K562 (cell line): ENCODE data around the gene TBC1D12. TPM values are rescaled to one million over a fixed set of nuclear protein-coding genes. Genes with fewer than 3 reads are reported as not detected.

ENCODE experiments used
- ATAC-seq: fragments of 200-7000 bp; cut with Tn5 transposase; 3 replicates; pipeline ENCODE4 v1.9.1; 2020; ENCODE audit warnings: moderate library complexity
- BruUV-seq: library from RNA; stranded (reverse); fragments of 400-500 nt; replicated peaks from 2 replicates; lab custom pipeline; 2021; lab: Mats Ljungman, UMichigan
- CTCF ChIA-PET: fragments of 300-600 bp; formaldehyde crosslinking; extraction: SDS; loops from one replicate; lab custom pipeline; 2021; ENCODE audit warnings: low intra/inter-chr PET ratio; lab: Yijun Ruan, JAX
- POLR2A ChIA-PET: fragments of 300-600, 350-650 bp; sonication (Branson Sonifier 250); formaldehyde crosslinking; extraction: SDS; loops from one replicate; lab custom pipeline; 2021; ENCODE audit warnings: antibody characterized with exemption, inconsistent platforms; lab: Yijun Ruan, JAX
- DNase-seq, 4 experiments: peaks; one replicate each; pipeline versions ENCODE4 v3.0.0 to v3.0.0-alpha.2; 2011 to 2018; ENCODE audit warnings: low spot score in 3 of 4, mixed read lengths in 3 of 4; ENCODE audit errors: extremely low read depth in 1 of 4
- FAIRE-seq: peaks from 2 replicates; lab custom pipeline; 2011; peaks lifted over from hg19 to GRCh38; lab: Jason Lieb, UNC
- H2AFZ ChIP-seq: 2 replicates; pipeline ENCODE4 v1.6.0; 2011; ENCODE audit warnings: low read depth, low read length, control low read depth, inconsistent platforms
- H3K27ac ChIP-seq: fragments of 200-600 bp; 3 replicates; pipeline ENCODE4 v1.8.0; 2011; ENCODE audit warnings: low read depth, mild to moderate bottlenecking, control low read depth, inconsistent platforms, low read length, moderate library complexity, mixed read lengths; ENCODE audit errors: extremely low read depth
- H3K27me3 ChIP-seq, 2 experiments: fragments of 300-600 bp in 1 of 2; 2 replicates in 1 of 2; 3 replicates in 1 of 2; pipeline versions ENCODE4 v1.6.0 to v1.8.0; 2011; ENCODE audit warnings: inconsistent platforms in 2 of 2, low read length in 2 of 2, mild to moderate bottlenecking in 1 of 2, mixed read lengths in 1 of 2, moderate library complexity in 1 of 2; ENCODE audit not compliant: control insufficient read depth in 2 of 2, insufficient read depth in 2 of 2
- H3K36me3 ChIP-seq: fragments of 300-600 bp; 3 replicates; pipeline ENCODE4 v1.8.0; 2011; ENCODE audit warnings: mild to moderate bottlenecking, low read length, inconsistent platforms; ENCODE audit not compliant: control insufficient read depth, insufficient read depth
- H3K4me1 ChIP-seq, 2 experiments: fragments of 200-600 bp in 1 of 2; replicated peaks in 1 of 2; 2 replicates in 1 of 2; 3 replicates in 1 of 2; pipeline versions ENCODE4 v1.5.1 to v1.8.0; 2011; ENCODE audit warnings: inconsistent platforms in 2 of 2, low read length in 2 of 2, mild to moderate bottlenecking in 1 of 2, mixed read lengths in 1 of 2, moderate library complexity in 1 of 2; ENCODE audit not compliant: control insufficient read depth in 2 of 2, insufficient read depth in 2 of 2
- H3K4me2 ChIP-seq: 2 replicates; pipeline ENCODE4 v1.6.1; 2011; ENCODE audit warnings: low read length, control low read depth, inconsistent platforms, mixed read lengths; ENCODE audit not compliant: insufficient read depth
- H3K4me3 ChIP-seq: fragments of 200-600 bp; sonication (generic), shearing (Covaris generic); 2 replicates; pipeline ENCODE4 v1.5.1; 2016; ENCODE audit warnings: control low read depth, inconsistent platforms
- H3K79me2 ChIP-seq: fragments of 200-600 bp; 3 replicates; pipeline ENCODE4 v1.8.0; 2011; ENCODE audit warnings: low read length, inconsistent platforms; ENCODE audit not compliant: control insufficient read depth, insufficient read depth
- H3K9ac ChIP-seq, 2 experiments: 2 replicates each; pipeline versions ENCODE4 v1.6.0 to v1.6.1; 2011; ENCODE audit warnings: low read depth in 2 of 2, low read length in 2 of 2, control low read depth in 1 of 2, inconsistent platforms in 1 of 2, mild to moderate bottlenecking in 1 of 2, mixed read lengths in 1 of 2; ENCODE audit not compliant: insufficient read depth in 1 of 2
- H3K9me1 ChIP-seq: one replicate; pipeline ENCODE4 v1.6.0; 2011; ENCODE audit warnings: inconsistent platforms, mild to moderate bottlenecking, low read length, moderate library complexity; ENCODE audit not compliant: control insufficient read depth, insufficient read depth
- H3K9me3 ChIP-seq: replicated peaks from 2 replicates; pipeline ENCODE4 v1.5.1; 2011; ENCODE audit warnings: low read depth, low read length, inconsistent platforms; ENCODE audit not compliant: control insufficient read depth, insufficient read depth
- H4K20me1 ChIP-seq: replicated peaks from 2 replicates; pipeline ENCODE4 v1.6.1; 2011; ENCODE audit warnings: low read length, inconsistent platforms, mixed read lengths; ENCODE audit not compliant: control insufficient read depth, insufficient read depth
- CBX1 ChIP-seq: sonication (generic); IDR thresholded peaks from 2 replicates; pipeline ENCODE4 v1.6.1; 2016; ENCODE audit warnings: antibody characterized with exemption, low read depth, mild to moderate bottlenecking
- ESRRA ChIP-seq: fragments of 450-650 bp; IDR thresholded peaks from 2 replicates; pipeline ENCODE4 v1.6.1; 2014; ENCODE audit warnings: low read depth, mild to moderate bottlenecking, moderate library complexity, borderline replicate concordance
- FOS ChIP-seq: IDR thresholded peaks from 3 replicates; pipeline ENCODE4 v1.6.1; 2011; ENCODE audit not compliant: insufficient read length; ENCODE audit errors: extremely low read depth
- FOXJ3 ChIP-seq: sonication (generic); formaldehyde crosslinking; IDR thresholded peaks from 2 replicates; pipeline ENCODE4 v1.4.0; 2020; ENCODE audit warnings: mild to moderate bottlenecking, missing genetic modification reagents
- HIVEP1 ChIP-seq: fragments of 250-450 bp; sonication (Bioruptor Pico); IDR thresholded peaks from 2 replicates; pipeline ENCODE4 v1.4.0; 2020; ENCODE audit warnings: mild to moderate bottlenecking
- IRF1 ChIP-seq: sonication (generic); formaldehyde crosslinking; IDR thresholded peaks from 2 replicates; pipeline ENCODE4 v1.8.0; 2022; ENCODE audit warnings: missing genetic modification reagents, mild to moderate bottlenecking, borderline replicate concordance
- MTA1 ChIP-seq: fragments of 450-650 bp; IDR thresholded peaks from 2 replicates; pipeline ENCODE4 v1.6.1; 2017; ENCODE audit warnings: borderline replicate concordance
- MTA2 ChIP-seq: fragments of 450-650 bp; IDR thresholded peaks from 2 replicates; pipeline ENCODE4 v1.6.1; 2016; ENCODE audit warnings: low read depth
- NONO ChIP-seq, 2 experiments: fragments of 200-400 bp in 1 of 2; fragments of 450-650 bp in 1 of 2; formaldehyde crosslinking in 1 of 2; IDR thresholded peaks; 2 replicates each; pipeline ENCODE4 v1.6.1; 2017; ENCODE audit warnings: low read depth in 2 of 2, mild to moderate bottlenecking in 2 of 2, moderate library complexity in 2 of 2, low read length in 1 of 2
- PHB ChIP-seq: fragments of 250-450 bp; sonication (Bioruptor Pico); IDR thresholded peaks from 2 replicates; pipeline ENCODE4 v1.5.0; 2021
- PHF21A ChIP-seq: fragments of 450-650 bp; IDR thresholded peaks from 2 replicates; pipeline ENCODE4 v1.6.1; 2017; ENCODE audit warnings: low read depth, borderline replicate concordance
- PRPF4 ChIP-seq: fragments of 200-400 bp; formaldehyde crosslinking; IDR thresholded peaks from one replicate; pipeline ENCODE4 v1.6.1; 2017; ENCODE audit warnings: low read length, low read depth, mild to moderate bottlenecking; ENCODE audit not compliant: insufficient read depth, poor library complexity, severe bottlenecking
- RFX5 ChIP-seq: IDR thresholded peaks from 2 replicates; pipeline ENCODE4 v1.6.1; 2011; ENCODE audit warnings: low read depth, mild to moderate bottlenecking, improper control_type of control experiment, low read length
- TBL1XR1 ChIP-seq, 2 experiments: IDR thresholded peaks; 2 replicates each; pipeline ENCODE4 v1.6.1; 2012; ENCODE audit warnings: improper control_type of control experiment in 2 of 2, low read length in 2 of 2, mild to moderate bottlenecking in 1 of 2
- ZKSCAN3 ChIP-seq: fragments of 250-450 bp; sonication (Bioruptor Pico); IDR thresholded peaks from 2 replicates; pipeline ENCODE4 v1.4.0; 2020
- ZNF311 ChIP-seq: fragments of 250-450 bp; sonication (Bioruptor Pico); IDR thresholded peaks from 2 replicates; pipeline ENCODE4 v1.4.0; 2020; ENCODE audit warnings: mild to moderate bottlenecking, moderate library complexity
- ZNF398 ChIP-seq: fragments of 250-450 bp; sonication (Bioruptor Pico); IDR thresholded peaks from 2 replicates; pipeline ENCODE4 v1.8.0; 2021; ENCODE audit warnings: moderate library complexity, mild to moderate bottlenecking, inconsistent platforms
- ZNF431 ChIP-seq: sonication (generic); formaldehyde crosslinking; IDR thresholded peaks from 2 replicates; pipeline ENCODE4 v1.8.0; 2022; ENCODE audit warnings: mild to moderate bottlenecking, missing genetic modification reagents
- ZNF785 ChIP-seq: fragments of 250-450 bp; sonication (Bioruptor Pico); IDR thresholded peaks from 2 replicates; pipeline ENCODE4 v1.4.0; 2020; ENCODE audit warnings: mild to moderate bottlenecking
- in situ Hi-C: fragments of 300-500 bp; cut with MboI; formaldehyde crosslinking; loops from 4 replicates; pipeline ENCODE4 v1.15.0; 2018; ENCODE audit warnings: inconsistent platforms, mixed read lengths
- intact Hi-C: fragments of 100-400 bp; cut with micrococcal nuclease; formaldehyde crosslinking; loops from 2 replicates; pipeline ENCODE4 v1.14.2; 2022
- polyA plus RNA-seq, 8 experiments: library from polyadenylated mRNA; depleted of rRNA in 4 of 8; stranded (reverse) in 5 of 8; unstranded in 3 of 8; fragments of >200 nt; fragmentation: Nextera tagmentation in 2 of 8; fragmentation: Illumina TruSeq in 1 of 8; extraction: Ambion mirVana in 2 of 8; extraction: Trizol in 1 of 8; gene quantifications; 2 replicates each; pipeline versions ENCODE4 v1.2.1 to v1.2.3, GENCODE V29; 2011 to 2014; ENCODE audit warnings: inconsistent platforms in 1 of 8, missing spikeins in 1 of 8
- total RNA-seq, 7 experiments: library from RNA; depleted of rRNA in 6 of 7; stranded (reverse); fragments of >200 nt in 6 of 7; fragmentation: Illumina TruSeq in 2 of 7; extraction: Trizol in 2 of 7; gene quantifications; 2 replicates each; pipeline versions ENCODE4 v1.2.1 to v1.2.3, GENCODE V29; 2011 to 2021; ENCODE audit warnings: low replicate concordance in 1 of 7
- TF ChIP-seq, protein P1 (sequence below), 2 experiments: fragments of 450-650 bp in 1 of 2; sonication (generic) in 1 of 2; formaldehyde crosslinking in 1 of 2; IDR thresholded peaks in 1 of 2; conservative IDR thresholded peaks in 1 of 2; 2 replicates each; pipeline versions ENCODE4 v1.6.1 to v1.8.1; 2016 to 2023; ENCODE audit warnings: mild to moderate bottlenecking in 2 of 2, moderate library complexity in 2 of 2, inconsistent platforms in 1 of 2, missing genetic modification reagents in 1 of 2

TBC1D12 gene
- total and polyA plus RNA-seq, 9 of the 15 experiments (the other 6 are each of a cell fraction or from before 2014, with no cell fraction given): 2.1 to 6.7 (median 3.9) TPM

GRCh38 chr10:94443549-94443948 is 41.2 kb downstream of the TBC1D12 start (continued):
- no peak for TF ChIP-seq RFX5
- TF ChIP-seq MTA2: no peak
- TF ChIP-seq FOS: no peak
- TF ChIP-seq PHB (CRISPR knock-in tag): no peak
- TF ChIP-seq, all 486 proteins: peak for 0

- POLR2A ChIA-PET: interaction anchor here (0.6 kb wide), 2 partner anchors 25 to 302 kb away, joined by 3 to 4 read pairs; no protein-coding TSS in a partner anchor
- no peaks in the 10 kb centered on the region for H3K9me3 ChIP-seq
- in situ Hi-C loops (no loop called here), intact Hi-C loops (no loop called here)
- H3K4me1 ChIP-seq: no peaks in the 10 kb centered on the region
- FAIRE-seq (no peak), ATAC-seq (no peak), DNase-seq (no peak)
- no peaks in the 10 kb centered on the region for H3K9me1 ChIP-seq
- no peak overlapping the region for H2AFZ ChIP-seq
- CTCF ChIA-PET: no interaction called here
- no peaks in the 10 kb centered on the region for H3K36me3 ChIP-seq
- H3K4me3 ChIP-seq: no peak overlapping the region
- no peak overlapping the region for H3K4me2 ChIP-seq
- H3K27me3 ChIP-seq: no peaks in the 10 kb centered on the region
- H4K20me1 ChIP-seq: no peaks in the 10 kb centered on the region
- H3K9ac ChIP-seq: no peak overlapping the region
- BruUV-seq: no TSS peak
- no peaks in the 10 kb centered on the region for H3K79me2 ChIP-seq
- H3K27ac ChIP-seq: no peak overlapping the region
- TF ChIP-seq FOXJ3 (CRISPR knock-in tag): no peak
- no peak for TF ChIP-seq PHF21A
- no peak for TF ChIP-seq IRF1
- TF ChIP-seq ZKSCAN3 (CRISPR knock-in tag): no peak
- no peak for TF ChIP-seq ZNF311 (CRISPR knock-in tag)
- no peak for TF ChIP-seq ESRRA
- no peak for TF ChIP-seq ZNF431 (CRISPR knock-in tag)
- no peak for TF ChIP-seq TBL1XR1 (IDR thresholded peaks at IDR 0.05; ENCODE audit: low read length in 2 of 2)
- no peak for TF ChIP-seq NONO (IDR thresholded peaks at IDR 0.05; ENCODE audit: low read depth in 2 of 2, low read length in 1 of 2)
- no peak for TF ChIP-seq CBX1
- TF ChIP-seq MTA1: no peak
- no peak for TF ChIP-seq ZNF785 (CRISPR knock-in tag)
- TF ChIP-seq HIVEP1 (CRISPR knock-in tag): no peak
- TF ChIP-seq ZNF398 (CRISPR knock-in tag): no peak
- no peak for TF ChIP-seq PRPF4
- TF ChIP-seq, protein P1, sequence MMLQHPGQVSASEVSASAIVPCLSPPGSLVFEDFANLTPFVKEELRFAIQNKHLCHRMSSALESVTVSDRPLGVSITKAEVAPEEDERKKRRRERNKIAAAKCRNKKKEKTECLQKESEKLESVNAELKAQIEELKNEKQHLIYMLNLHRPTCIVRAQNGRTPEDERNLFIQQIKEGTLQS (IDR thresholded peaks at IDR 0.05): no peak
- TF ChIP-seq, protein P1 (CRISPR knock-in tag; conservative IDR thresholded peaks at IDR 0.05): no peak
These were observed 48.4 kb downstream of the TBC1D12 start for GRCh38 chr10:94450782-94451181.
